Mesenteric fat pad (tissue), 1 donor: Measurements from ENCODE around the gene SEC24D. TPM values are rescaled to one million over a fixed set of nuclear protein-coding genes. Genes with fewer than 3 reads are reported as not detected.

Experiments
- DNase-seq: peaks from one replicate; pipeline ENCODE4 v3.0.0-alpha.2; 2020; ENCODE audit warnings: low spot score
- total RNA-seq: library from RNA; stranded (reverse); fragmentation: NEBNext Ultra II Directional; extraction: Animal tissue kit (Norgen Biotek cat#: 25700); gene quantifications from one replicate; pipeline ENCODE4 v1.2.1, GENCODE V29; 2021
- donor health status: DM: yes; HTN: yes; CAD: no.

Gene SEC24D
- total RNA-seq, 1 donor from 2014 or later = 71.6 TPM

DNA sequence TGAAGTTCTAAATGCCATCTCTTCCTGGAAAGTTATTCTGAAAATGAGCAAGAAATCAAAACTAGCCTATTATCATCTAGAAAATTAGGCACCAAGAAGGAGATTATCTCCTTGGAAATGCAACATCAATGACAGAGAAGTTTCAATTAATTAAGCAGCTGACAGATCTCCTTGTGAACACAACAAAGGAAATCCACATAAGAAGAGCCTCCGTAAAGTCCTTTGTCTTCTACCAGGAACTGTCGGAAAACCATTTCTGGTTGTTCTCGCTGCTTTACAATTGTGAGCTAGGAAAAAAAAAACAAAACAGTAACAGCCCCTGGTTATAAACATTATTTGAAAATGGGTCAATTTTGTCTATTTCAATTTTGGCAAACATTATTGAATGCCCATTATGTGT lies 112.6 kb downstream of the SEC24D start:
- no peak for DNase-seq

- no peak for DNase-seq
These were observed 114.2 kb downstream of the SEC24D start for GRCh38 chr4:118721752-118722151.

GRCh38 chr4:118718511-118719170 lies 117.3 kb downstream of the SEC24D start:
- DNase-seq = no peak

- DNase-seq = no peak
These were observed 119.6 kb downstream of the SEC24D start for GRCh38 chr4:118716304-118716703.

GRCh38 chr4:118714682-118715081 lies 121.2 kb downstream of the SEC24D start:
- DNase-seq = no peak

DNA sequence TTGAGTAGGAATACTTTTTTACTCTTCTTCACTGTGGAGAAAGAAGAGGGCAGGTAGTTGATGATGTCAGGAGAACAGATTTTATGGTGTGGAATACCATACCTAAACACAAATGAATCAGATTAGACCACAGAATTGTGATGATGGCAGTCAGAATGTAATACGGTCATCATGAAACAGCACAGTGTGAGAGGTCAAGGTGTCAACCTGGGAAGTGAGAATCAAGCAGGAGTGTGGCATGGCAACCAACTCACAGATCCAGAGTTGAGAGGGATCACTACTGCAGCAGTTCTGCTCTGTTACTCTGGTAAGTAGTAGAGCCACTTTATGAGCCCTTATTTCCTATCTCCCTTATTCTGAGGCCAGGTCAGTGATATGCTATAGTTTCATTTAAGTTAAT lies 123.1 kb downstream of the SEC24D start:
- DNase-seq = no peak

- no peak for DNase-seq
These were observed 124.9 kb downstream of the SEC24D start for GRCh38 chr4:118711052-118711451.

- DNase-seq = no peak
These were observed 132.8 kb downstream of the SEC24D start for GRCh38 chr4:118703118-118703517.

GRCh38 chr4:118684873-118685811 lies 150.8 kb downstream of the SEC24D start, which contains the start of gene METTL14:
METTL14 (plus strand) TSS chr4:118685392; CDS start chr4:118685535, 143 bp downstream.
- peak; percentile 97 for DNase-seq

- no peak for DNase-seq
These were observed 152.4 kb downstream of the SEC24D start for GRCh38 chr4:118683513-118683912.

- DNase-seq = no peak
These were observed 153.0 kb downstream of the SEC24D start for GRCh38 chr4:118682928-118683327.

DNA sequence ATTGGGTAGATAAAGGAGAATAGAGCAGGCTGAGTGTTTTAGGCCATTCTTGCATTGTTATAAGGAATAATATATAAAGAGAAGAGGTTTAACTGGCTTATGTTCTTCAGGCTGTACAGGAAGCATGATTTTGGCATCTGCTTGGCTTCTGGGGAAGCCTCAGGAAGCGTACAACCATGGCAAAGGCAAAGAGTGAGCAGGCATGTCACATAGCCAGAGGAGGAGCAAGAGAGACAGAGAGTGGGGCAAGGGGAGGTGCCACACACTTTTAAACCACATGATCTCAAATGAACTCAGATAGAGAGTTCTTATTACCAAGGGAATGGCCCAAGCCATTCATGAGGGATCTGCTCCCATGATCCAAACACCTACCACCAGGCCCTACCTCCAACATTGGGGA lies 155.1 kb downstream of the SEC24D start:
- no peak for DNase-seq

- no peak for DNase-seq
These were observed 159.8 kb downstream of the SEC24D start for GRCh38 chr4:118676128-118676527.

Other genes starting within 250 kb of the SEC24D start
- 33.0 TPM for gene METTL14, start 150.7 kb downstream of the SEC24D start, total RNA-seq
- gene SYNPO2, start 52.7 kb upstream of the SEC24D start, total RNA-seq = 89.8 TPM